Camera-type eye (tissue), 1 donor: ENCODE data around the gene TMEM202. TPM values are rescaled to one million over a fixed set of nuclear protein-coding genes. Genes with fewer than 3 reads are reported as not detected.

Source experiments
- total RNA-seq: library from RNA; depleted of rRNA; stranded (reverse); fragments of >200 nt; gene quantifications from one replicate; pipeline ENCODE4 v1.2.3, GENCODE V29; 2014

Gene TMEM202
- total RNA-seq: not detected

GRCh38 chr15:72397796-72398588 is at the start of gene TMEM202:
Gene TMEM202 (plus strand): TSS chr15:72398305. CDS start chr15:72398327, 22 bp downstream.

GRCh38 chr15:72375846-72376581 is 22.1 kb upstream of the TMEM202 start, which contains the start of gene HEXA:
Gene HEXA (minus strand): TSS chr15:72376014. CDS start chr15:72375972, 42 bp downstream.

Other genes starting within 250 kb of the TMEM202 start
- gene GRAMD2A, start 200.5 kb upstream of the TMEM202 start, total RNA-seq: 0.66 TPM
- 884 TPM for gene PKM, start 167.1 kb upstream of the TMEM202 start, total RNA-seq
- 71.6 TPM for gene PARP6, start 125.8 kb upstream of the TMEM202 start, total RNA-seq
- gene CELF6, start 78.1 kb upstream of the TMEM202 start, total RNA-seq: 23.9 TPM
- 81.9 TPM for gene HEXA, start 22.3 kb upstream of the TMEM202 start, total RNA-seq
- 80.1 TPM for gene ARIH1, start 76.0 kb downstream of the TMEM202 start, total RNA-seq